ENCODE measurements around the gene SP9. TPM values are rescaled to one million over a fixed set of nuclear protein-coding genes. Genes with fewer than 3 reads are reported as not detected.
"Not testable (repeated sequence)": the region's sequence is repeated elsewhere in the genome, so short reads cannot be mapped to it uniquely, and the experiment has no call there.

The SP9 gene
- total RNA-seq, 1 experiment from 2014 or later: 2.9 TPM

DNA sequence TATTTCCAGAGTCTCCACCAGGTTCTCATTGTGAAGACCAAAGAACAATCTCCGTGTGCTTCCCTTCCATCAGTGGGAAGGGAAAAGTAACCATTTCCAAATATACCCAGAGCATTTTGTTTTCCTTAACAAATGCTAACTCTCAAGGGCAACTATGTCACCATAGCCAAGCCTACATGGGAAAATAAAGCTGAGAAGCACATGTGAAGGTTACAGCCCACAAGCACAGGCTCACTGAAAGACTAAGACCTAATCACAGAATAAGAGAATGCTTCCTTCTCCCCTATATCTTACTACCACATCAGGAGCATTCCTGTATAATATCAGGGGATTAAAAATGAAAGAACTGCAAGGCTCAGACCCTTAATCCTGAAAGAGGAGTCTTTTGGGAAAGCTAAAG lies 28.2 kb downstream of the SP9 start:
- no peak for DNase-seq
- Histone ChIP-seq H3K36me3 (ENCODE audit: control insufficient read depth, insufficient read depth, low read length) (no peaks in the 10 kb centered on the region; the same call in 1 of the 2 replicates), H3K27me3 (replicated peaks; ENCODE audit: control insufficient read depth, insufficient read depth, low read length) (no peaks in the 10 kb centered on the region), H3K4me3 (ENCODE audit: low read depth, low read length) (no peak overlapping the region), H3K9me3 (peaks cover 13% of the 10 kb centered on the region), H3K4me1 (no peaks in the 10 kb centered on the region)
- Mint-ChIP-seq H3K9me3 (ENCODE audit: unreplicated experiment) (peaks cover 27% of the 10 kb centered on the region), H3K4me3 (ENCODE audit: unreplicated experiment) (no peak overlapping the region), H3K27me3 (ENCODE audit: insufficient read depth, unreplicated experiment) (no peaks in the 10 kb centered on the region), H3K36me3 (ENCODE audit: insufficient read depth, unreplicated experiment) (peaks cover 38% of the 10 kb centered on the region), H3K4me1 (ENCODE audit: low read depth, unreplicated experiment) (no peaks in the 10 kb centered on the region), H3K27ac (ENCODE audit: unreplicated experiment) (no peak overlapping the region)
- intact Hi-C loops (cut with micrococcal nuclease; ENCODE audit: unreplicated experiment): no loop called here
- TF ChIP-seq, protein P1, sequence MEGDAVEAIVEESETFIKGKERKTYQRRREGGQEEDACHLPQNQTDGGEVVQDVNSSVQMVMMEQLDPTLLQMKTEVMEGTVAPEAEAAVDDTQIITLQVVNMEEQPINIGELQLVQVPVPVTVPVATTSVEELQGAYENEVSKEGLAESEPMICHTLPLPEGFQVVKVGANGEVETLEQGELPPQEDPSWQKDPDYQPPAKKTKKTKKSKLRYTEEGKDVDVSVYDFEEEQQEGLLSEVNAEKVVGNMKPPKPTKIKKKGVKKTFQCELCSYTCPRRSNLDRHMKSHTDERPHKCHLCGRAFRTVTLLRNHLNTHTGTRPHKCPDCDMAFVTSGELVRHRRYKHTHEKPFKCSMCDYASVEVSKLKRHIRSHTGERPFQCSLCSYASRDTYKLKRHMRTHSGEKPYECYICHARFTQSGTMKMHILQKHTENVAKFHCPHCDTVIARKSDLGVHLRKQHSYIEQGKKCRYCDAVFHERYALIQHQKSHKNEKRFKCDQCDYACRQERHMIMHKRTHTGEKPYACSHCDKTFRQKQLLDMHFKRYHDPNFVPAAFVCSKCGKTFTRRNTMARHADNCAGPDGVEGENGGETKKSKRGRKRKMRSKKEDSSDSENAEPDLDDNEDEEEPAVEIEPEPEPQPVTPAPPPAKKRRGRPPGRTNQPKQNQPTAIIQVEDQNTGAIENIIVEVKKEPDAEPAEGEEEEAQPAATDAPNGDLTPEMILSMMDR (IDR thresholded peaks at IDR 0.05; ENCODE audit: insufficient read depth in 1 of 2, low read depth in 1 of 2, low read length in 1 of 2, severe bottlenecking in 1 of 2, unreplicated experiment in 1 of 2): no peak
- POLR2A ChIA-PET: no interaction called here
- no TSS peak for BruUV-seq (replicated peaks)
- CTCF ChIA-PET: no interaction called here

DNA sequence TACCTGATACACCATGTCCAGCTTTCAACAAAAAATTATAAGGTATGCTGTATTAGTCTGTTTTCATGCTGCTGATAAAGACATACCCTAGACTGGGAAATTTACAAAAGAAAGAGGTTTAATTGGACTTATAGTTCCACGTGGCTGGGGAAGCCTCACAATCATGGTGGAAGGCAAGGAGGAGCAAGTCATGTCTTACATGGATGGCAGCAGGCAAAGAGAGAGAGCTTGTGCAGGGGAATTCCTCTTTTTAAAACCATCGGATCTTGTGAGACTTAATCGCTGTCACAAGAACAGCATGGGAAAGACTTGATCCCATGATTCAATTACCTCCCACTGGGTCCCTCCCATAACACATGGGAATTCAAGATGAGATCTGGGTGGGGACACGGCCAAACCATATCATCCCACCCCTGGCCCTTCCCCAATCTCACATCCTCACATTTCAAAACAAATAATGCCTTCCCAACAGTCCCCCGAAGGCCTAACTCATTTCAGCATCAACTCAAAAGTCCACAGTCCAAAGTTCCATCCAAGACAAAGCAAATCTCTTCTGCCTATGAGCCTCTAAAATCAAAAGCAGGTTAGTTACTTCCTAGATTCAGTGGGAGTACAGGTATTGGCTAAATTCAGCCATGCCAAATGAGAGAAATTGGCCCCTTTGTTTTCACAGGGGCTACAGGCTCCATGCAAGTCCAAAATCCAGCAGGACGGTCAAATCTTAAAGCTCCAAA lies 28.9 kb downstream of the SP9 start:
- H3K4me1 ChIP-seq; BruUV-seq (replicated peaks); H3K27me3 Mint-ChIP-seq (ENCODE audit: insufficient read depth, unreplicated experiment); DNase-seq; H3K36me3 ChIP-seq (ENCODE audit: control insufficient read depth, insufficient read depth, low read length); intact Hi-C loops (cut with micrococcal nuclease; ENCODE audit: unreplicated experiment); H3K4me1 Mint-ChIP-seq (ENCODE audit: low read depth, unreplicated experiment); H3K4me3 Mint-ChIP-seq (ENCODE audit: unreplicated experiment); POLR2A ChIA-PET; CTCF ChIA-PET; H3K27ac Mint-ChIP-seq (ENCODE audit: unreplicated experiment); H3K27me3 ChIP-seq (replicated peaks; ENCODE audit: control insufficient read depth, insufficient read depth, low read length); H3K4me3 ChIP-seq (ENCODE audit: low read depth, low read length): not testable (repeated sequence)
- H3K36me3 Mint-ChIP-seq (ENCODE audit: insufficient read depth, unreplicated experiment): peaks cover 38% of the 10 kb centered on the region
- peaks cover 27% of the 10 kb centered on the region for H3K9me3 Mint-ChIP-seq (ENCODE audit: unreplicated experiment)
- peaks cover 13% of the 10 kb centered on the region for H3K9me3 ChIP-seq

DNA sequence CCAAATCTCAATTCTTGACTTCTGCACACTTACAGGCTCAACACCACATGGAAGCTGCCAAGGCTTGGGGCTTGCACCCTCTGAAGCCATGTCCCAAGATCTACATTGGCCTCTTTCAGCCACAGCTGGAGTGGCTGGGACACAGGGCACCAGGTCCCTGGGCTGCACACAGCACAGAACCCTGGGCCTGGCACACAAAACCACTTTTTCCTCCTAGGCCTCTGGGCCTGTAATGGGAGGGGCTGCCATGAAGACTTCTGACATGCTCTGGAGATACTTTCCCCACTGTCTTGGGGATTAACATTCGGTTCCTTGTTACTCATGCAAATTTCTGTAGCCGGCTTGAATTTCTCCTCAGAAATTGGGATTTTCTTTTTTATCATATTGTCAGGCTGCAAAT lies 29.9 kb downstream of the SP9 start:
- POLR2A ChIA-PET: no interaction called here
- H3K36me3 Mint-ChIP-seq (ENCODE audit: insufficient read depth, unreplicated experiment): peaks cover 36% of the 10 kb centered on the region
- BruUV-seq (replicated peaks): no TSS peak
- no peaks in the 10 kb centered on the region for H3K4me1 Mint-ChIP-seq (ENCODE audit: low read depth, unreplicated experiment)
- no peak overlapping the region for H3K4me3 ChIP-seq (ENCODE audit: low read depth, low read length)
- intact Hi-C loops (cut with micrococcal nuclease; ENCODE audit: unreplicated experiment): no loop called here
- TF ChIP-seq, protein P1 (IDR thresholded peaks at IDR 0.05; ENCODE audit: insufficient read depth in 1 of 2, low read depth in 1 of 2, low read length in 1 of 2, severe bottlenecking in 1 of 2, unreplicated experiment in 1 of 2): no peak
- H3K27me3 Mint-ChIP-seq (ENCODE audit: insufficient read depth, unreplicated experiment): no peaks in the 10 kb centered on the region
- H3K27ac Mint-ChIP-seq (ENCODE audit: unreplicated experiment): no peak overlapping the region
- H3K9me3 Mint-ChIP-seq (ENCODE audit: unreplicated experiment): peaks cover 27% of the 10 kb centered on the region
- no peaks in the 10 kb centered on the region for H3K27me3 ChIP-seq (replicated peaks; ENCODE audit: control insufficient read depth, insufficient read depth, low read length)
- H3K9me3 ChIP-seq: peaks cover 13% of the 10 kb centered on the region
- no peaks in the 10 kb centered on the region for H3K4me1 ChIP-seq
- no peak overlapping the region for H3K4me3 Mint-ChIP-seq (ENCODE audit: unreplicated experiment)
- CTCF ChIA-PET: no interaction called here
- no peaks in the 10 kb centered on the region; the same call in 1 of the 2 replicates for H3K36me3 ChIP-seq (ENCODE audit: control insufficient read depth, insufficient read depth, low read length)
- DNase-seq: no peak

All from Caco-2 (cell line).